Measurements from ENCODE around the gene OR2C1. TPM values are rescaled to one million over a fixed set of nuclear protein-coding genes. Genes with fewer than 3 reads are reported as not detected.

The OR2C1 gene
- under 1 TPM; 0.39 to 0.93 (median 0.50) TPM for polyA plus RNA-seq (ENCODE audit: insufficient read depth in 1 of 5, insufficient read length in 5 of 5, low replicate concordance in 1 of 5)
- long read RNA-seq, donor 1: 0 reads
- long read RNA-seq, donor 2: 0 reads
- long read RNA-seq, donor 3, partial matches to known transcripts: 0 of 2 reads
- long read RNA-seq, donor 3, other reads (novel, unspliced or antisense): 0 of 2 reads
- long read RNA-seq, donor 4: 0 reads
- long read RNA-seq, donor 5: 0 reads
- long read RNA-seq, donor 6: 0 reads
- long read RNA-seq, donor 7: 0 reads
- long read RNA-seq, donor 8, partial matches to known transcripts: 0 of 1 reads
- long read RNA-seq, donor 8, other reads (novel, unspliced or antisense): 0 of 1 reads

DNA sequence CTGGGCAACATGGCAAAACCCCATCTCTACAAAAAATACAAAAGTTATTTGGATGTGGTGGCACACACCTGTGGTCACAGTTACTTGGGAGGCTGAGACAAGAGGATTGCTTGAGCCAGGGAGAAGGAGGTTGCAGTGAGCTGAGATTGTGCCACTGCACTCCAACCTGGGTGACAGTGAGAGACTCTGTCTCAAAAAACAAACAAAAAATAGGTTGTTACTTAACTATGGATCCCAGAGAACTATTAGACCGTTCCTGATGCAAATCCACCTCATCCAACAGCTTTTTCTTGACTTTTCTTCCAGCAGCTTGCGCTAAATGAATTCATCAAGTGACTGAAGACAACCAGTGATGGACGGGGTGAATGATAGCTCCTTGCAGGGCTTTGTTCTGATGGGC, at the start of gene OR2C1:
Gene OR2C1, plus strand, starts transcription at position 301 of the 400 bp plus-strand sequence. Its CDS starts 52 bp downstream, at position 353.
- DNase-seq: no peak

DNA sequence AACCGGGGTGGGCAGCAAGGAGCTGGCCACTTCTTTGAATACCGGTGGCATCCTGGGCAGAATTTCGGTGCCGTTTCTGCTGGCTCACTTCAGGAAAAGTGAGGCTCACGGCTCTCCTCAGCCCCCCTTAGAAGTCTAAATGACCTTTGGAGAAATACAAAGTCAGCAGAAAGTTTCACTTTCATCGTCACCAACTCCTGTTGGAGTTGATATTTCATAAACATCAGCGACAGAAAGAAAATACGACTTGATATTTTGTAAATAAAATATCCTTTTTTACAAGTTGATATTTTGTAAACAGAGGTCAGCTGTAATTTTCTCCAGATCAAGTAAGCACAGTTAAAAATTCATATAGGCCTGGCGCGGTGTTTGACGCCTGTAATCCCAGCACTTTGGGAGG, 49.6 kb upstream of the OR2C1 start:
- no peak for DNase-seq

DNA sequence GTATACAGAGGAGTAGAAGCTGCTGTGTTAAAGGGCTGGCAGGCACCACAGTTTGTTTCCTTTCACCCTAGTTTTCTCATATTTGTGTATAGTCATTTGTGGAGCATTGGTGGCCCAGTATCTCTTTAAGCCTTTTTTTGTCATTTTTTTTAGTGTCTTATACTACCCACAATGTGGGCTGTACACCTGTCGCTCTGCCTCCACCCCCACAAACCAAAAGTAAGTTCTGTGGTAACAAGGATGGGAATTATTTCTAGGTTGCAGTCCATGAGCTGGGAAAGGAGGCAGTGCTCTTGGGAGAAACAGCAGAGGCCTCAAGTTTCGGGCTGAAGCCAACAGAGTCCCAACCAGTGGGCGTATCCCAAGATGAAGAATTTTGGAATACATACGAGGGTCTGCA, 44.2 kb upstream of the OR2C1 start:
- no peak for DNase-seq

DNA sequence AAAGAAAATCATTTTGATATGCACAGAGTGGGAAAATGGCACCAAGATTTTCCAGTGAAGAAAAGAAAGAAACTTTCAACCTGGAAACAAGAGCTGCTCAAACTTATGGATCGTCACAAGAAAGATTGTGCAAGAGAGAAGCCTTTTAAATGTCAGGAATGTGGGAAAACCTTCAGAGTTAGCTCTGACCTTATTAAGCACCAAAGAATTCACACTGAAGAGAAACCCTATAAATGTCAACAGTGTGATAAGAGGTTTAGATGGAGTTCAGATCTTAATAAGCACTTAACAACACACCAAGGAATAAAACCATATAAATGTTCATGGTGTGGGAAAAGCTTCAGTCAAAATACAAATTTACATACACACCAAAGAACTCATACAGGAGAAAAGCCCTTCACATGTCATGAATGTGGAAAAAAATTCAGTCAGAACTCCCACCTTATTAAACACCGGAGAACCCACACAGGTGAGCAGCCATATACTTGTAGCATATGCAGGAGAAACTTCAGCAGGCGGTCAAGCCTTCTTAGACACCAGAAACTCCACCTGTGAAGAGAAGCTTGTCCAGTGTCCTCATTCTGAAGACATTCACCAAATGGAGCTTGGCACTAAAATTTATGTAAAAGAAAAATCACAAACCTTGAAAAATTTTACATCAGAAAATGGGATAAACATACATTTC, 38.2 kb upstream of the OR2C1 start:
- DNase-seq: no peak

DNA sequence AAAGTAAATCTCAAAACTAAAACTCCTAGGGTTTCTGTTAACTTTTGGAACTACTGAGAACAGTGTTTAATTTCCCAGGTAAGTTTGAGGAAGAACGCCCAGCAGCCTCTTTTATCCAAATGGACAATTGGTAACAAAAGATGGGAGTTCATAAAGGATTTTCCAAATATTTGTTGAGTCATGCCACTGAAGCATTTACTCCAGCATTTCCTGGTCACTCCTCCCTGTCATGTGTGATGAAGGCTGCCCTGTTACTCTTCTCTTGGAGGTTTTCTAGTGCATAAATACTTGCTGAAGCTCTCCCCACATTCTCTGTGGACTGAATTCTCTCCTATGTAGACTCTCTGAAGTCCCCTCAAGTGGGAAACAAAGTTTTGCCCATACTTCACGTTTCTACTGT, 33.9 kb upstream of the OR2C1 start:
- no peak for DNase-seq

DNA sequence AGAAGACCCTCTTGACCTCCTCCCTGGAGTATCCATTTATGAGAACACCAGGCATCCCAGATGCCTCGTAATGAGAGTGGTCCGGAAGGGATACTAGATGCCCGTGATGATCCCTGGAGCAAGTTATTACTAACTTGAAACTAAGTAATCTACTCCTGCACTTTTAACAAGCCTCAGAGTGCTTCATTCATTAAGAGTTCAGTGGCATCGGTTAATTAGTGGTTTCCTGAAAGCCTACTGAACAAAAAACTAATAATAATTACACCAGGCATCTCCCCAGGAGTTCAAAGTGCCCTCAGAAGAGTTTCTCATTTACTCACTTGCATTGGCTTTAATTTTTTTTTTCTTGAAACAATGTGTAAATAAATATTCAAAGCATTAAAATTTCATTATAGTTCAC, 28.2 kb upstream of the OR2C1 start:
- DNase-seq: no peak

DNA sequence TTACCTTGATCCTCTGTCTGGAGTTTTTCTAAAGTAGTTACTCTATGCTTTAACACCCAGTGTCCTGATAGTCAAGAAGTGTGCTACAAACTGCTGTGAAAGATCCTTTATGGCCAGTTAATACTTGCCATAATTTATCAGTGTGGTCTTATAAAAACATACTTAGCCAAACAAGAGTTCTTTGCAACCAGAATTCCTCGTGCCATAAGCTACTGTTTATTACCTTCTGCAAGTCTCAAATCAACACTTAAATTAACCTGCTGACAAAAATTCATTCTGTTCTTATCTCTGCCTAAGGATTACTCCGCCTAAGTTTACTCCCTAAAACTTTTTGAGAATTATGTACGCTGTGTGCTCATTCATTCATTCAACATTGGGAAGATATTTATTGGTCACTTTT, 27.6 kb upstream of the OR2C1 start:
- DNase-seq: no peak

DNA sequence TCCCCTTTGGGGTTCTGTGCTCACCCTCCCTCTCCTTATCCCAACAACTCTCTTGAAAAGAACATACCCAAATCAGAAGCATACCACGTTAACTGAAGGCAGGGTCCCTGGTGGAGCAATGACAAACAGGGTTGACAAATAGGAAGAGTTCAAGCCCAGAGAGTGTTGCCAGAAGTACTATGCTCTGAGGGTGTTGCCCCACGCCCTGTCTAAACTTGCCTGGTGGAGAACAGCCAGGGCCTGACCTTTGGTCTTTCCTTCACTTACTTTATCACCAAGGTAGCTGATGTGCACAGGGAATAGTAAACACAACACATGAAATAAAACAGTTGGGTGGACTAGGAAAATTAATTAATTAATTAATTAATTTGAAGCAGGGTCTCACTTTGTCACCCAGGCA, 27.0 kb upstream of the OR2C1 start:
- DNase-seq: no peak

DNA sequence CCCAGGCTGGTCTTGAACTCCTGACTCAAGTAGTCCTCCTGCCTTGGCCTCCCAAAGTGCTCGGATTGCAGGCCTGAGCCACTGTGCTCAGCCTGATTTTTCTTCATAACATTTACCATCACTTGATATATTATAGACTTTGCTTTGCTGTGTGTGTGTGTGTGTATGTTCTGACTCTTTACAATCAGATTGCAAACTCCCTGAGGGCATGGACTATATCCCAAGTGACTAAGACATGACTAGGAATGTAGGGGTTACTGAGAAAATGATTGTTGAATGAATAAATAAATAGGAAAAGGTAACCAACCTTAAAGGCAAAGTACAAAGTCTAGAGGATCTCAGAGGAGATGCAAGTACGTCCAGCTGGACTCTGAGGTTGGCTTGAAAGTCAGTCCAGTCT, 9.6 kb upstream of the OR2C1 start:
- no peak for DNase-seq

DNA sequence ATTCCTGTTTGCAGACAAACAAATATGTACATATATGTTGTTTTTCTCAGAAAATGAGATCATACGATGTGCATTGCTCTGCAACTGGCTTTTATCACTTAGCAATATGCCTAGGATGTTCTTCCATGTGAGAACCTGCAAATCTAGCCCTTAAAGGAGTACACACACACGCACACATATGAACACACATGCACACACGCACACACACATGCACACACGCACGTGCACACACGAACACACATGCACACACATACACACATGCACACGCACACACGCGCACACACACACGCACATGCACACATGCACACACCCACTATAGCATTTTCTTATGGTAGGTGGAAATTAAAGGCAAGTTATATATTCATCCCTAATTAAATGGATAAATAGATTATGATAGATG, 8.1 kb upstream of the OR2C1 start:
- DNase-seq: no peak

DNA sequence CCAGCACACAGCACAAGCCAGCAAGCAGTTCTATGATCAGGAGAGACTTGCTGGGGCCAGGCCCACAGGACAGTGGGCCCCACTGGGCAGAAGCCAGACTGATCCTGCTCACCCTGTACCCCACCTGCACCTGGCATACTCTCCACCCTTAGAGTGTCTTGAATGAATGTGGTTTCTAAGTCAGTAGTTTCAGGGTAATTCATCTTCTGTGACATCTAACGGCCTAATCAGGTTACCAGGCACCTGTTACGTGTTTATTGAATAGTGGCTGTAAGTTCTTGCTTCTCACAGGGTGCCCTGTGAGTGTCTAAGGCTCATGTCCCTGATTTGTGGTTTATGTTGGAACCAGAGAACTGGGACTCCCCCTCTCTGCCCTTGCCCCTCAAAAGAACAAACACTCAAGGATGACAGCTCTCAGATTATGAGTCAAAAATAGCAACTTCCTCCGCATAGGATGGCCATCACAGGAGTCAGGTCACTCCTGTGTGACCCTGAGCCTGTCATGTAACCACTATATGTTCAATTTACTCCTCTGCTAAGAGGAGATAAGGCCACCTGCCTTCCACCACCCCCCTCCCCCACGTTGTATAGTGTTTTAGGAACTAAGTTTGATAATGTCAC, 7.0 kb upstream of the OR2C1 start:
- DNase-seq: no peak

DNA sequence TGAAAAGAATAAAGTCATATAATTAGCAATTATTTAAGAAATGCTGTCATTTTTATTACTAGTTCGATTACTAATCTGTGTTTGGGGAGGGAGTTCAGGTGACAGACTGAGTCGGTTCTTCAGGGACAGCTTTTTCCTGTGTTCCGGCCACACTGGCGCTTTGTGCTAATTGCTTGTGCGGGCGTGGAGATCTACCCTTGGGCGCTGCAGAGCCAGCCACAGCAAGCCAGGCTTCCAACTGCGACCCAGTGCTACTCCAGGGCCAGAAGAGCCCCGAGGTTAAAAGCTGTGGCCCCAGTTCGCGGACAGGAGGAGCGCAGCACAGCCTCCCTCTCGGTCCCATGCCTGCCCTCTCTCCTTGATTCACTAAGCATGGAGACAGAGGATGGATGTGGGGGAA, 6.5 kb upstream of the OR2C1 start:
- no peak for DNase-seq

DNA sequence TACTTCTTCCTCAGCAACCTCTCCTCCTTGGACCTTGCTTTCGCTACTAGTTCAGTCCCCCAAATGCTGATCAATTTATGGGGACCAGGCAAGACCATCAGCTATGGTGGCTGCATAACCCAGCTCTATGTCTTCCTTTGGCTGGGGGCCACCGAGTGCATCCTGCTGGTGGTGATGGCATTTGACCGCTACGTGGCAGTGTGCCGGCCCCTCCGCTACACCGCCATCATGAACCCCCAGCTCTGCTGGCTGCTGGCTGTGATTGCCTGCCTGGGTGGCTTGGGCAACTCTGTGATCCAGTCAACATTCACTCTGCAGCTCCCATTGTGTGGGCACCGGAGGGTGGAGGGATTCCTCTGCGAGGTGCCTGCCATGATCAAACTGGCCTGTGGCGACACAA, 429 bp downstream of the OR2C1 start:
- DNase-seq: no peak

DNA sequence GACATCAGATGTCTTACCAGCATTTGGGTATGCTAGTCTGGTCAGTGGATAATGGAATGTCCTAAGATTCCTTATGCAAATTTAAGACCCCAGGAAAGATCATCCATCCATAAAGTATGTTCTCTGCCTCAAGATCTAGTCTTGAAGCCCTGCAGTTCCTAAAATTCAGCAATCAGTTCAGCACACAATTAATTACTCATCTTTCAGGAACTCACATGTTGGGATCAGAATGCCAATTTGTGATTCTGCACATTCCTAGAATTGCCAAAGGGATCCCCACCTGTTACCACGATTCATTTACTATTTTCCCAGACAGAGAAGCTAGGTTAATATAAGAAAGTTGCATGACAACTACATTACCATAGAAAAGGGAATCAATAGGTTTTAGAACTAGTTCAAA, 3.2 kb downstream of the OR2C1 start:
- no peak for DNase-seq

DNA sequence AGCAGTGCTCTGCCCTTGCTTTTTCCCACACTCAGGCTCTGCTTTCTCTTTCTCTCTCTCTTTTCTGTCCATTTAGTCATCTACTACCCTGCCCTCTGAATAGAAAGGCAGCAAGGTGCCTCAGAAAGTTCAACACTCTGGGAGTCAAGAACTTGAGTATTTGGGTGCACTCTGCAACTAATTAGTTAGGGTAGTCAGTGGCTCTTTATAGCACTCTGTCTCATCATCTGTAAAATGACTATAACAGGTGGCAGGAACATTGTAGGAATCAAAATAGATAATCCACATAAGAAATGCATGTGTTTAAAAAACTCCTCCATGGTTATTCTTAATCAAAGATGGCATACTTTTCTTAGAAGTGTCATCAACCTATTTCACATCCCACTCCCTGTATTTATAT, 7.2 kb downstream of the OR2C1 start:
- no peak for DNase-seq

DNA sequence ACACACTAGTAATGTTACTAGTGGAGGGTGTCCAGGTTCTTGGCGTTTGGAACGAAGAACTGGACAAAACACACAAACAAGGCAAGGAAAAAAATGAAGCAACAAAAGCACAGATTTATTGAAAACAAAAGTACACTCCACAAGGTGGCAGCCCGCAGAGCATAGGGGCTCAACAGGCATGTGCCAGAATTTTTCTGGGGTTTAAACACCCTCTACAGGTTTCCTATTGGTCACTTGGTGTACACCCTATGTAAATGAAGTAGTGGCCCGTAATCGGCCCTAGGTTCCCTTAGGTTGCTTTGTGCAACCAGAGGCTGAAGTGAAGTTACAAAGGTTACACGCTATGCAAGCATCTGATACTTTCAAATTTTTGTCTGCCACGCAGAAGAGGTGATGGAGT, 8.1 kb downstream of the OR2C1 start:
- no peak for DNase-seq

DNA sequence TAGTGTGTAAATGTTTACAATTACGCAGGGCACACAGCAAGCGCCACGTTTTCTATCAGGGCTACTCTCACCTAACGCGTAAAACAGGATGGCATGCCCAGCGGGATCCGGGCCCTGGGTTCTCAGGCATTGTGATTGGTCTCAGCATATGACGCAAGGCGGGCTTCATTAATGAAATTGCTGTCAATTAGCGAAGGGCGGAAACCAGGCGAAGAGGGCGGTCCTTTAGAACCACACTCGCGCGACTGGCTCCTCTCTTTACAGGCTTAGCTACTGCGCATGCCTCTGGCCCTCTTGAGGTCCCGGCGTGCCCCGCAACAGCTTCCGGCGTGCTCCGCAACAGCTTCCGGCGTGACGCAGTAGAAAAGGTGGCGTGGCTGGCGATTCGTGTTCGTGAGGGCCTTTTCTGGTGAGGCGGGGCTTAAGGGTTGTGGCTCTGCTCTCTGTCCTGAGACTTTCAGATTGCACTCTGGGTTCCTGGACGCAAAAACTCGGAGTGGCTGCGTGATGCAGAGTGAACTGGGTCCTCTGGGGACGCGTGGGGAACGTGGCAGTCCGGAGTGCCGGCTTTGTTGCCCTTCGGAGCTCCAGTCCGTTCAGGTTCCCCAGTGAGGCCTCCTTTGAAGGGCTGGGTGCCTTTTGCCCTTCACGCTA, 9.2 kb downstream of the OR2C1 start:
- DNase-seq: peak; percentile 79 to 83

DNA sequence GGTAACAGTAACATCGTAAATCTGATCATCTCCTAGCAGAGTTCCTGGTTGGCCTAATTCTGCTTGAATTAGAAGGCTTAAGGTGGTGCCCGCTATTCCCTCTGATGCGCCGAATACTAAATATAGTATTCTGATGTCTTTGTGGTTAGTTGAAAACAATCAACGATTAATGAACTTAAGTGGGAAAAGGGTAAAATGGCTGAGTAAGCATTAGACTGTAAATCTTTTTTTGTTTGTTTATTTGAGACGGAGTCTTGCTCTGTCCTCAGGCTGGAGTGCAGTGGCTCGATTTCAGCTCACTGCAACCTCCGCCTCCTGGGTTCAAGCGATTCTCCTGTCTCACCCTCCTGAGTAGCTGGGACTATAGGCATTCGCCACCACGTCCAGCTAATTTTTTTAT, 13.4 kb downstream of the OR2C1 start:
- DNase-seq: no peak

DNA sequence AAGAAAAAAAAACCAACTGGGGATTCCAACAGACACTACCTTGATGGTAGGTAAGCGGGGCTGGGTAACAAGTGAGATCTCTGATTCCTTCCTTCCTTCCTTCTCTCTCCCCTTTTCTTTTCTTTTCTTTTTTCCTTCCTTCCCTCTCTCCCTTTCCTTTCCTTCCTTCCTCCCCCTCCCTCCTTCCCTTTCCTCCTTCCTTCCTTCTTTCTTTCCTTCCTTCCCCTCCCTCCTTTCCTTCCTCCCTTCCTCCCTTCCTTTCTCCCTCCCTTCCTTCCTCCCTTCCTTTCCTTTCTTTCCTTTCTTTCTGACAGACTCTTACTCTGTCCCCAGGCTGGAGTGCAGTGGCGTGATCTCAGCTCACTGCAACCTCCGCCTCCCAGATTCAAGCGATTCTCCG, 20.0 kb downstream of the OR2C1 start:
- DNase-seq: no peak

DNA sequence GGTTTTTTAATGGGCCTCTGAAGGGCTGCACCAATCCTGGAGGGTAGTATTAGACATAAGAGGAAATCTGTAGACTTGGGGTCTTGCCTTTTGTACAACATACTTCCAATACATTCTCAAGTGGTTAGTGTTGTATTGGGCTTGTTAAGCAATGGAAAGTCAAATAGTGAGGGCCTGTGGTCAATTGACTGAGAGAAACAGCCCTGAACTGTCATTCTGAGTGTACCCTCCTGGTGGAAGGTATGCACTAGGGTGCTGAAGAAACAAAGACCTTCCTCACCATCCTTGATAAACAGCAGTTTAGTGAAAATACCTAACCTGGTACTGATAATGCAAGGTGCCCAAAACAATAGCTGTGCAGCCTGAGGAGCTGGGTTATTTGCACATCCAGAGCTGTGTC, 22.2 kb downstream of the OR2C1 start:
- DNase-seq: no peak

DNA sequence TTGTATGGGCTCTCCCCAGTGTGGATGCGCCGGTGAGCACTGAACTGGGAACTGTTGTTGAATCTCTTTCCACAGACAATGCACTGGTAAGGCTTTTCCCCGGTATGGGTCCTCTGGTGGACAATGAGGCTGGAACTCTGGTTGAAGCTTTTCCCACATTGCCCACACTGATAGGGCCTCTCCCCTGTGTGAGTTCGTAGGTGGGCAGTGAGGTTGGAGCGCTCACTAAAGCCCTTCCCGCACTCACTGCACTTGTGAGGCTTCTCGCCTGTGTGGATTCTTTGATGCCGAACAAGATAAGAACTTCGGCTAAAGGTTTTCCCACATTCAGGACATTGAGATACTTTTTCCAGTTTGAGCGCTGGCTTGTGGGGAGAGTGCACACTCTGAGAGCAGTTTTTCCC, 27.4 kb downstream of the OR2C1 start:
- no peak for DNase-seq

DNA sequence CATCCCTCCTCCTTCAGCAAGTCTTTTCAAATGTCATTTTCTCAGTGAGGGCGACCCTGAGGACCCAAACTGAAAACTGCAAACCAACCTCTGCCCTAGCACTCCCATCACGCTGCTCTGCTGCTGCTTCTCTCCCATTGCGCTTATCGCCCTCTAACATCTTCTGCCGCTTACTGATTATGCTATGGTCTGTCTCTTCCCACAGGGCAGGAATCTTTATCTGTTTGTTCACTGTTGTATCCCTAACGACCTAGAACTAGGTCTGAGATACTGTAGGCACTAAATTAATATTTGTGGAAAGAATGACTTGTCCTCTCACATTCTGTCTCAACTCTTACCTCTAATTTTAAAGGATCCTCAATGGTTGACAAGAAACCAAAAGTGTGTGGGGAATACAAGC, 32.6 kb downstream of the OR2C1 start:
- no peak for DNase-seq

All from right lung (tissue), 10 donors.